Measurements from ENCODE around the gene ASTN1. TPM values are rescaled to one million over a fixed set of nuclear protein-coding genes. Genes with fewer than 3 reads are reported as not detected.
A peak's percentile ranks its signal among the peaks of the same experiment; 100 is the strongest.

Gene ASTN1
- polyA plus RNA-seq, 1 of the 3 experiments (the other 2 are of a cell fraction) = 0.13 TPM

DNA sequence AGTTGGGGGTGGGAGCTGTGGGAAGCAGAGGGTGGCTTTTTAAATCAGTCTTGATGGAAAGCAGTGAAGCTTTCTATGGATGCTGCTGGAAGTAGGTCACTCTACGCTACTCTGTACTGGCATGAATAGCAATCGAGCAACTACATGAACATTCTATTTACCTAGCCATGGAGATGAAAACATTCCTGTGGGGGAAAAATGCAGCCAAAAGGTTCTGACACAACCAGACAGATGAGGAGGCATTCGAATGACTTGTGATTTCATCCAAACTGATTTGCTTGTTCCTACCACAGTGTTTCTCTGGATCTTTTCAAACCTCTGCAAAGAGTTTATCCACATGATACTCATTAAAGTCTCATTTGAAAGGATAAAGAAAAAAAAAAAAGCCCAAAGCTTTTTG, 95.0 kb downstream of the ASTN1 start:
- TF ChIP-seq FOXJ3 (CRISPR knock-in tag; IDR thresholded peaks at IDR 0.05) (no peak), EP300 (IDR thresholded peaks at IDR 0.05; ENCODE audit: borderline replicate concordance in 1 of 2, low read depth in 1 of 2, low read length in 1 of 2) (no peak), GABPA (IDR thresholded peaks at IDR 0.05; ENCODE audit: low read depth) (no peak), SIN3A (IDR thresholded peaks at IDR 0.05; ENCODE audit: borderline replicate concordance, low read depth, low read length) (no peak)
- no peaks in the 10 kb centered on the region for H3K79me2 ChIP-seq (ENCODE audit: insufficient read depth)
- H3K4me3 ChIP-seq (ENCODE audit: low read depth in 2 of 2, low read length in 1 of 2) = no peak overlapping the region
- no peak for DNase-seq
- no peaks in the 10 kb centered on the region for H3K9me2 ChIP-seq
- peaks cover 0 to 12% of the 10 kb centered on the region in 2 experiments; a peak in 2 of 4 replicates for H3K4me1 ChIP-seq (ENCODE audit: control insufficient read depth in 1 of 2, insufficient read depth in 2 of 2, low read depth in 1 of 2, low read length in 1 of 2)
- H2AFZ ChIP-seq (ENCODE audit: low read depth) = no peak overlapping the region
- H3K9me3 ChIP-seq = no peaks in the 10 kb centered on the region
- ChIA-PET POLR2A (no interaction called here), CTCF (interaction anchor here (1.0 kb wide), 1 partner anchor 80 kb away, joined by 3 read pairs; no protein-coding TSS in a partner anchor)
- H3K36me3 ChIP-seq (replicated peaks in 1 of 2; ENCODE audit: control insufficient read depth in 1 of 2, insufficient read depth in 2 of 2, low read length in 1 of 2) = no peaks in the 10 kb centered on the region
- H3K27ac ChIP-seq (ENCODE audit: low read depth in 2 of 2, low read length in 1 of 2) = peak overlapping the region in 1 of 2 experiments; percentile 43; a peak in 1 of 4 replicates
- H3F3A ChIP-seq (replicated peaks; ENCODE audit: insufficient read depth) = no peaks in the 10 kb centered on the region
- H3K4me2 ChIP-seq = no peak overlapping the region
- H3K27me3 ChIP-seq (ENCODE audit: insufficient read depth) = no peaks in the 10 kb centered on the region
- H3K9ac ChIP-seq = no peak overlapping the region
- WGBS (ENCODE audit: low lambda C conversion rate) = 29% methylated on average over 3 of the region's 3 CpGs
- H4K20me1 ChIP-seq (ENCODE audit: insufficient read depth) = no peaks in the 10 kb centered on the region

DNA sequence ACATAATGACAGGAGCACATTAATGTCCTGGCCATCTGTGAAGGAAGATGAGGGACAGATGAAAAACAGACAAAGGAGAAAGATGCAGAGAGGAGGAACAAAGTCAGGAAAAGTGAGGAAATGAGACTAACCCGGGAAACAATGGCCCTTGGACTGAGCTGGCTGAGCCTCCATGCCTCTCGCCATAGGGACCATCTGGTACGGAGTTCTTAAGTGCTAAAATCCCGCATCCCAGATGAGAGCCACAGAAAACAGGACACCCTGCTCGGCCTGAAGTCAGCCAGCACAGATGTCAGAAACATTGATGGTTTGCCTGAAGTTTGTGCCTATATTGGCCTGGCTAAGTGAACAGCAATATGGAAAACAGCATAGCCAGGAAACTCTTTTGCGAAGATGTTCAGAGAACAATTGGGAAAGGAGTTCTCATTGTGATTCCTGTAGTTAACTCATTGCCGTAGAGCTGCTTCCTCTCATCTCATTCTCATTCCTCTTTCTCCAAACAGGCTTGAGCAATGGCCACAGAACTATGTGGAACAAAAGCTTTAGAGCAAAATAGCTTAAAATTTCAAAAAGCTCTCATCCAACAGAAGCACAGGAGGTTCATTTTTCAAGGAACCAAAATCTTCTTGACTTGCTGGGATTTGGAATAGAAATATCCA, 96.6 kb downstream of the ASTN1 start:
- no peaks in the 10 kb centered on the region for H3K27me3 ChIP-seq (ENCODE audit: insufficient read depth)
- POLR2A ChIA-PET = no interaction called here
- no peaks in the 10 kb centered on the region for H3K9me2 ChIP-seq
- H3K36me3 ChIP-seq (replicated peaks in 1 of 2; ENCODE audit: control insufficient read depth in 1 of 2, insufficient read depth in 2 of 2, low read length in 1 of 2) = no peaks in the 10 kb centered on the region
- no peak overlapping the region; a peak in 1 of 4 replicates for H3K27ac ChIP-seq (ENCODE audit: low read depth in 2 of 2, low read length in 1 of 2)
- TF ChIP-seq, protein P1, sequence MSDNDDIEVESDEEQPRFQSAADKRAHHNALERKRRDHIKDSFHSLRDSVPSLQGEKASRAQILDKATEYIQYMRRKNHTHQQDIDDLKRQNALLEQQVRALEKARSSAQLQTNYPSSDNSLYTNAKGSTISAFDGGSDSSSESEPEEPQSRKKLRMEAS (IDR thresholded peaks at IDR 0.05; ENCODE audit: low read depth) = no peak
- TF ChIP-seq FOSL2 (IDR thresholded peaks at IDR 0.05; ENCODE audit: borderline replicate concordance, low read depth) = no peak
- TF ChIP-seq GATA2 (CRISPR knock-in tag; IDR thresholded peaks at IDR 0.05) = no peak
- TF ChIP-seq SIN3A (IDR thresholded peaks at IDR 0.05; ENCODE audit: borderline replicate concordance, low read depth, low read length) = no peak
- no peak for TF ChIP-seq TCF12 (IDR thresholded peaks at IDR 0.05)
- no peak for TF ChIP-seq FOXJ3 (CRISPR knock-in tag; IDR thresholded peaks at IDR 0.05)
- TF ChIP-seq, protein P2, sequence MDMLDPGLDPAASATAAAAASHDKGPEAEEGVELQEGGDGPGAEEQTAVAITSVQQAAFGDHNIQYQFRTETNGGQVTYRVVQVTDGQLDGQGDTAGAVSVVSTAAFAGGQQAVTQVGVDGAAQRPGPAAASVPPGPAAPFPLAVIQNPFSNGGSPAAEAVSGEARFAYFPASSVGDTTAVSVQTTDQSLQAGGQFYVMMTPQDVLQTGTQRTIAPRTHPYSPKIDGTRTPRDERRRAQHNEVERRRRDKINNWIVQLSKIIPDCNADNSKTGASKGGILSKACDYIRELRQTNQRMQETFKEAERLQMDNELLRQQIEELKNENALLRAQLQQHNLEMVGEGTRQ (IDR thresholded peaks at IDR 0.05; ENCODE audit: borderline replicate concordance, low read depth, low read length) = no peak
- TF ChIP-seq, protein P3, sequence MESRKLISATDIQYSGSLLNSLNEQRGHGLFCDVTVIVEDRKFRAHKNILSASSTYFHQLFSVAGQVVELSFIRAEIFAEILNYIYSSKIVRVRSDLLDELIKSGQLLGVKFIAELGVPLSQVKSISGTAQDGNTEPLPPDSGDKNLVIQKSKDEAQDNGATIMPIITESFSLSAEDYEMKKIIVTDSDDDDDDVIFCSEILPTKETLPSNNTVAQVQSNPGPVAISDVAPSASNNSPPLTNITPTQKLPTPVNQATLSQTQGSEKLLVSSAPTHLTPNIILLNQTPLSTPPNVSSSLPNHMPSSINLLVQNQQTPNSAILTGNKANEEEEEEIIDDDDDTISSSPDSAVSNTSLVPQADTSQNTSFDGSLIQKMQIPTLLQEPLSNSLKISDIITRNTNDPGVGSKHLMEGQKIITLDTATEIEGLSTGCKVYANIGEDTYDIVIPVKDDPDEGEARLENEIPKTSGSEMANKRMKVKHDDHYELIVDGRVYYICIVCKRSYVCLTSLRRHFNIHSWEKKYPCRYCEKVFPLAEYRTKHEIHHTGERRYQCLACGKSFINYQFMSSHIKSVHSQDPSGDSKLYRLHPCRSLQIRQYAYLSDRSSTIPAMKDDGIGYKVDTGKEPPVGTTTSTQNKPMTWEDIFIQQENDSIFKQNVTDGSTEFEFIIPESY (IDR thresholded peaks at IDR 0.05; ENCODE audit: borderline replicate concordance, low read depth) = no peak
- no peak for TF ChIP-seq NRF1 (IDR thresholded peaks at IDR 0.05; ENCODE audit: low read depth, low read length)
- no peak for TF ChIP-seq TAF1 (IDR thresholded peaks at IDR 0.05; ENCODE audit: borderline replicate concordance, low read depth, low read length)
- no peak for TF ChIP-seq MEF2A (IDR thresholded peaks at IDR 0.05; ENCODE audit: borderline replicate concordance, low read depth)
- TF ChIP-seq FOXM1 (IDR thresholded peaks at IDR 0.05; ENCODE audit: low read depth) = no peak
- no peak for TF ChIP-seq JUND (IDR thresholded peaks at IDR 0.05)
- 30% methylated on average over 7 of the region's 7 CpGs for WGBS (ENCODE audit: low lambda C conversion rate)
- no peak overlapping the region for H3K4me3 ChIP-seq (ENCODE audit: low read depth in 2 of 2, low read length in 1 of 2)
- H3F3A ChIP-seq (replicated peaks; ENCODE audit: insufficient read depth) = no peaks in the 10 kb centered on the region
- CTCF ChIA-PET = interaction anchor here (1.7 kb wide), 1 partner anchor 14 kb away, joined by 4 read pairs; no protein-coding TSS in a partner anchor
- no peak overlapping the region for H2AFZ ChIP-seq (ENCODE audit: low read depth)
- H4K20me1 ChIP-seq (ENCODE audit: insufficient read depth) = no peaks in the 10 kb centered on the region
- H3K4me2 ChIP-seq = no peak overlapping the region
- DNase-seq = no peak
- H3K9ac ChIP-seq = no peak overlapping the region
- no peaks in the 10 kb centered on the region for H3K9me3 ChIP-seq
- no peaks in the 10 kb centered on the region for H3K79me2 ChIP-seq (ENCODE audit: insufficient read depth)
- H3K4me1 ChIP-seq (ENCODE audit: control insufficient read depth in 1 of 2, insufficient read depth in 2 of 2, low read depth in 1 of 2, low read length in 1 of 2) = peaks cover 0 to 20% of the 10 kb centered on the region in 2 experiments; a peak in 2 of 4 replicates
